Naive thymus-derived CD4-positive, alpha-beta T cell (primary cell): Measurements from ENCODE around the gene SCP2. TPM values are rescaled to one million over a fixed set of nuclear protein-coding genes. Genes with fewer than 3 reads are reported as not detected.

ENCODE experiments used
- ATAC-seq: fragments of 150-1000 bp; cut with Tn5 transposase; 2 replicates; pipeline ENCODE4 v1.10.0; 2021; ENCODE audit warnings: mild to moderate bottlenecking, moderate library complexity
- CTCF ChIA-PET: fragments of 350-600 bp; sonication (Branson Sonifier 250); formaldehyde crosslinking; loops from one replicate; lab custom pipeline; 2021; ENCODE audit warnings: antibody characterized with exemption; lab: Charles Lee
- POLR2A ChIA-PET: fragments of 350-600 bp; sonication (Branson Sonifier 250); formaldehyde crosslinking; loops from one replicate; lab custom pipeline; 2021; ENCODE audit warnings: antibody characterized with exemption, inconsistent platforms; lab: Charles Lee
- DNase-seq, 9 donors: peaks; one replicate each; pipeline versions ENCODE4 v3.0.0 to v3.0.0-alpha.2; 2020 to 2022; ENCODE audit warnings: mixed read lengths in 1 of 9
- H3K27ac ChIP-seq: one replicate; pipeline ENCODE4 v1.7.0; 2013; ENCODE audit warnings: mild to moderate bottlenecking, low read depth, low read length, moderate library complexity
- H3K27me3 ChIP-seq, 2 donors: one replicate each; pipeline ENCODE4 v1.7.0; 2013; ENCODE audit warnings: low read length in 2 of 2, mild to moderate bottlenecking in 2 of 2, moderate library complexity in 2 of 2; ENCODE audit not compliant: control insufficient read depth in 2 of 2, insufficient read depth in 2 of 2
- H3K36me3 ChIP-seq, 3 experiments: 1 replicate in 2 of 3; 2 replicates in 1 of 3; pipeline ENCODE4 v1.7.0; 2013; ENCODE audit warnings: low read length in 3 of 3, mild to moderate bottlenecking in 3 of 3, moderate library complexity in 1 of 3; ENCODE audit not compliant: insufficient read depth in 3 of 3, control insufficient read depth in 2 of 3
- H3K4me1 ChIP-seq, 2 donors: one replicate each; pipeline ENCODE4 v1.7.0; 2013; ENCODE audit warnings: low read length in 2 of 2, mild to moderate bottlenecking in 2 of 2, moderate library complexity in 1 of 2; ENCODE audit not compliant: control insufficient read depth in 2 of 2, insufficient read depth in 2 of 2
- H3K4me3 ChIP-seq: 2 replicates; pipeline ENCODE4 v1.7.0; 2013; ENCODE audit warnings: mild to moderate bottlenecking, low read length
- H3K9me3 ChIP-seq, 3 experiments: 1 replicate in 2 of 3; 2 replicates in 1 of 3; pipeline ENCODE4 v1.7.0; 2013; ENCODE audit warnings: low read length in 3 of 3; ENCODE audit not compliant: control insufficient read depth in 2 of 3
- H3K27ac Mint-ChIP-seq, 9 donors: one replicate each; pipeline ENCODE4 v1.8.0; 2020 to 2022; ENCODE audit warnings: mixed read lengths in 9 of 9, mild to moderate bottlenecking in 8 of 9, moderate library complexity in 5 of 9, inconsistent platforms in 2 of 9
- H3K27me3 Mint-ChIP-seq, 5 donors: one replicate each; pipeline ENCODE4 v1.8.0; 2021 to 2022; ENCODE audit warnings: mixed read lengths in 5 of 5, mild to moderate bottlenecking in 1 of 5
- H3K36me3 Mint-ChIP-seq, 5 donors: one replicate each; pipeline ENCODE4 v1.8.0; 2020 to 2022; ENCODE audit warnings: mixed read lengths in 5 of 5, mild to moderate bottlenecking in 3 of 5, inconsistent platforms in 1 of 5
- H3K4me1 Mint-ChIP-seq, 7 donors: one replicate each; pipeline ENCODE4 v1.8.0; 2020 to 2022; ENCODE audit warnings: mixed read lengths in 7 of 7, mild to moderate bottlenecking in 3 of 7, inconsistent platforms in 1 of 7
- H3K4me3 Mint-ChIP-seq, 10 donors: one replicate each; pipeline ENCODE4 v1.8.0; 2020 to 2022; ENCODE audit warnings: mild to moderate bottlenecking in 10 of 10, mixed read lengths in 10 of 10, moderate library complexity in 6 of 10, inconsistent platforms in 2 of 10
- H3K9me3 Mint-ChIP-seq, 11 donors: one replicate each; pipeline ENCODE4 v1.8.0; 2020 to 2022; ENCODE audit warnings: mixed read lengths in 11 of 11, mild to moderate bottlenecking in 4 of 11, inconsistent platforms in 1 of 11, moderate library complexity in 1 of 11
- intact Hi-C, 2 donors: fragments of 100-400 bp; cut with micrococcal nuclease; formaldehyde crosslinking; loops; one replicate each; pipeline ENCODE4 v1.15.1; 2023
- polyA plus RNA-seq, 2 donors: library from polyadenylated mRNA; unstranded; fragments of 300-500 nt; fragmentation: Illumina TruSeq; gene quantifications; one replicate each; pipeline ENCODE4 v1.2.3, GENCODE V29; 2021
- total RNA-seq, 6 experiments: library from RNA in 5 of 6; stranded (reverse) in 5 of 6; gene quantifications; 1 replicate in 5 of 6; 2 replicates in 1 of 6; pipeline ENCODE4 v1.2.3 and lab custom pipeline; 2021 to 2026

SCP2 gene
- total and polyA plus RNA-seq, 7 experiments from 2014 or later = 39.4 to 163 (median 69.6) TPM

- Mint-ChIP-seq H3K36me3 (peaks cover 0 to 37% (median 5%) of the 10 kb centered on the region in 5 donors), H3K27ac (no peak overlapping the region), H3K4me3 (no peak overlapping the region), H3K4me1 (peaks cover 0 to 7% (median 0%) of the 10 kb centered on the region in 7 donors), H3K27me3 (no peaks in the 10 kb centered on the region), H3K9me3 (no peaks in the 10 kb centered on the region)
- no peaks in the 10 kb centered on the region for H3K4me1 ChIP-seq
- ChIA-PET CTCF (no interaction called here), POLR2A (no interaction called here)
- no peak for DNase-seq
- no peak overlapping the region for H3K27ac ChIP-seq
- H3K4me3 ChIP-seq = no peak overlapping the region
- intact Hi-C loops = no loop called here
- no peaks in the 10 kb centered on the region for H3K9me3 ChIP-seq
- ATAC-seq = no peak
- H3K36me3 ChIP-seq = peaks cover 0 to 35% (median 0%) of the 10 kb centered on the region in 3 experiments
- H3K27me3 ChIP-seq = no peaks in the 10 kb centered on the region
Measured at GRCh38 chr1:52907812-52908153, 19.3 kb upstream of the SCP2 start.

GRCh38 chr1:52911541-52911940, 15.5 kb upstream of the SCP2 start:
- intact Hi-C loops = no loop called here
- H3K9me3 Mint-ChIP-seq = no peaks in the 10 kb centered on the region
- H3K27me3 Mint-ChIP-seq = no peaks in the 10 kb centered on the region
- H3K36me3 ChIP-seq = peaks cover 0 to 32% (median 3%) of the 10 kb centered on the region in 3 experiments
- CTCF ChIA-PET = interaction anchor here (1.3 kb wide), 1 partner anchor 9 kb away, joined by 3 read pairs; no protein-coding TSS in a partner anchor
- H3K36me3 Mint-ChIP-seq = peaks cover 0 to 28% (median 5%) of the 10 kb centered on the region in 5 donors
- no peak for DNase-seq
- no peak for ATAC-seq
- H3K4me1 Mint-ChIP-seq = peaks cover 0 to 12% (median 2%) of the 10 kb centered on the region in 7 donors
- POLR2A ChIA-PET = no interaction called here
- H3K27ac Mint-ChIP-seq = no peak overlapping the region
- no peaks in the 10 kb centered on the region for H3K27me3 ChIP-seq
- no peak overlapping the region for H3K27ac ChIP-seq
- no peak overlapping the region for H3K4me3 Mint-ChIP-seq
- H3K4me1 ChIP-seq = no peaks in the 10 kb centered on the region
- H3K9me3 ChIP-seq = no peaks in the 10 kb centered on the region
- H3K4me3 ChIP-seq = no peak overlapping the region

- Histone ChIP-seq H3K27ac (no peak overlapping the region), H3K9me3 (no peaks in the 10 kb centered on the region), H3K27me3 (no peaks in the 10 kb centered on the region), H3K36me3 (peaks cover 0 to 26% (median 3%) of the 10 kb centered on the region in 3 experiments), H3K4me3 (no peak overlapping the region), H3K4me1 (no peaks in the 10 kb centered on the region)
- ChIA-PET POLR2A (no interaction called here), CTCF (no interaction called here)
- H3K27me3 Mint-ChIP-seq = no peaks in the 10 kb centered on the region
- peaks cover 0 to 12% (median 5%) of the 10 kb centered on the region in 7 donors for H3K4me1 Mint-ChIP-seq
- ATAC-seq (no peak), DNase-seq (no peak)
- no peak overlapping the region for H3K4me3 Mint-ChIP-seq
- H3K27ac Mint-ChIP-seq = no peak overlapping the region
- H3K36me3 Mint-ChIP-seq = peaks cover 0 to 21% (median 5%) of the 10 kb centered on the region in 5 donors
- intact Hi-C loops = no loop called here
- H3K9me3 Mint-ChIP-seq = no peaks in the 10 kb centered on the region
Measured at GRCh38 chr1:52913014-52913413, 14.1 kb upstream of the SCP2 start.

GRCh38 chr1:52913537-52913936, 13.5 kb upstream of the SCP2 start:
- no peaks in the 10 kb centered on the region for H3K27me3 Mint-ChIP-seq

GRCh38 chr1:52914463-52914862, 12.6 kb upstream of the SCP2 start:
- Mint-ChIP-seq H3K36me3 (peaks cover 0 to 13% (median 5%) of the 10 kb centered on the region in 5 donors), H3K4me1 (peaks cover 2 to 19% (median 11%) of the 10 kb centered on the region in 7 donors), H3K9me3 (no peaks in the 10 kb centered on the region), H3K27ac (no peak overlapping the region), H3K27me3 (no peaks in the 10 kb centered on the region), H3K4me3 (no peak overlapping the region)
- peaks cover 0 to 19% (median 3%) of the 10 kb centered on the region in 3 experiments for H3K36me3 ChIP-seq
- ATAC-seq (no peak), DNase-seq (no peak)
- no peak overlapping the region for H3K27ac ChIP-seq
- intact Hi-C loops = no loop called here
- H3K4me1 ChIP-seq = no peaks in the 10 kb centered on the region
- H3K27me3 ChIP-seq = no peaks in the 10 kb centered on the region
- no peak overlapping the region for H3K4me3 ChIP-seq
- H3K9me3 ChIP-seq = no peaks in the 10 kb centered on the region
- POLR2A ChIA-PET = no interaction called here
- CTCF ChIA-PET = no interaction called here

More at GRCh38 chr1:52913537-52913936, 13.5 kb upstream of the SCP2 start:
- Histone ChIP-seq H3K27me3 (no peaks in the 10 kb centered on the region), H3K4me3 (no peak overlapping the region), H3K36me3 (peaks cover 0 to 23% (median 3%) of the 10 kb centered on the region in 3 experiments), H3K27ac (no peak overlapping the region), H3K4me1 (no peaks in the 10 kb centered on the region), H3K9me3 (no peaks in the 10 kb centered on the region)
- no peaks in the 10 kb centered on the region for H3K9me3 Mint-ChIP-seq
- no peak overlapping the region for H3K27ac Mint-ChIP-seq
- peaks cover 0 to 18% (median 5%) of the 10 kb centered on the region in 5 donors for H3K36me3 Mint-ChIP-seq
- no peak overlapping the region for H3K4me3 Mint-ChIP-seq
- intact Hi-C loops = no loop called here
- ATAC-seq (no peak), DNase-seq (no peak)
- CTCF ChIA-PET = no interaction called here
- H3K4me1 Mint-ChIP-seq = peaks cover 0 to 12% (median 5%) of the 10 kb centered on the region in 7 donors
- POLR2A ChIA-PET = no interaction called here

GRCh38 chr1:52915211-52915854, 11.7 kb upstream of the SCP2 start:
- H3K4me1 ChIP-seq = no peaks in the 10 kb centered on the region
- H3K4me3 ChIP-seq = no peak overlapping the region
- POLR2A ChIA-PET = no interaction called here
- peaks cover 0 to 19% (median 3%) of the 10 kb centered on the region in 3 experiments for H3K36me3 ChIP-seq
- Mint-ChIP-seq H3K9me3 (peaks cover 0 to 2% (median 0%) of the 10 kb centered on the region in 11 donors), H3K36me3 (peaks cover 0 to 8% (median 0%) of the 10 kb centered on the region in 5 donors), H3K27ac (peak overlapping the region in 1 of 9 donors; percentile 2), H3K27me3 (no peaks in the 10 kb centered on the region), H3K4me1 (peaks cover 7 to 28% (median 19%) of the 10 kb centered on the region in 7 donors), H3K4me3 (no peak overlapping the region)
- no peak overlapping the region for H3K27ac ChIP-seq
- no peaks in the 10 kb centered on the region for H3K9me3 ChIP-seq
- H3K27me3 ChIP-seq = no peaks in the 10 kb centered on the region
- ATAC-seq (no peak), DNase-seq (no peak)
- CTCF ChIA-PET = no interaction called here
- intact Hi-C loops = no loop called here

GRCh38 chr1:52915855-52916220, 11.2 kb upstream of the SCP2 start:
- no peaks in the 10 kb centered on the region for H3K27me3 Mint-ChIP-seq
- no peaks in the 10 kb centered on the region for H3K9me3 ChIP-seq
- POLR2A ChIA-PET = no interaction called here
- no peak overlapping the region for H3K27ac ChIP-seq
- no peak overlapping the region for H3K4me3 Mint-ChIP-seq
- H3K9me3 Mint-ChIP-seq = peaks cover 0 to 2% (median 0%) of the 10 kb centered on the region in 11 donors
- peaks cover 0 to 19% (median 3%) of the 10 kb centered on the region in 3 experiments for H3K36me3 ChIP-seq
- peaks cover 0 to 3% of the 10 kb centered on the region in 2 donors for H3K4me1 ChIP-seq
- intact Hi-C loops = no loop called here
- CTCF ChIA-PET = no interaction called here
- ATAC-seq (no peak), DNase-seq (no peak)
- no peaks in the 10 kb centered on the region for H3K27me3 ChIP-seq
- peaks cover 0 to 4% (median 0%) of the 10 kb centered on the region in 5 donors for H3K36me3 Mint-ChIP-seq
- peak overlapping the region in 1 of 9 donors; percentile 2 for H3K27ac Mint-ChIP-seq
- H3K4me3 ChIP-seq = no peak overlapping the region
- H3K4me1 Mint-ChIP-seq = peaks cover 12 to 33% (median 23%) of the 10 kb centered on the region in 7 donors
